HG03108 (cell line): ENCODE data around the gene TMEM60.
"Not testable (repeated sequence)": the region's sequence is repeated elsewhere in the genome, so short reads cannot be mapped to it uniquely, and the experiment has no call there.

Experiments
- ATAC-seq: cut with Tn5 transposase; IDR thresholded peaks from one replicate; pipeline ENCODE4 v1.9.1; 2021; ENCODE audit warnings: moderate library complexity; ENCODE audit not compliant: unreplicated experiment

Gene TMEM60, protein sequence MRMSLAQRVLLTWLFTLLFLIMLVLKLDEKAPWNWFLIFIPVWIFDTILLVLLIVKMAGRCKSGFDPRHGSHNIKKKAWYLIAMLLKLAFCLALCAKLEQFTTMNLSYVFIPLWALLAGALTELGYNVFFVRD

DNA sequence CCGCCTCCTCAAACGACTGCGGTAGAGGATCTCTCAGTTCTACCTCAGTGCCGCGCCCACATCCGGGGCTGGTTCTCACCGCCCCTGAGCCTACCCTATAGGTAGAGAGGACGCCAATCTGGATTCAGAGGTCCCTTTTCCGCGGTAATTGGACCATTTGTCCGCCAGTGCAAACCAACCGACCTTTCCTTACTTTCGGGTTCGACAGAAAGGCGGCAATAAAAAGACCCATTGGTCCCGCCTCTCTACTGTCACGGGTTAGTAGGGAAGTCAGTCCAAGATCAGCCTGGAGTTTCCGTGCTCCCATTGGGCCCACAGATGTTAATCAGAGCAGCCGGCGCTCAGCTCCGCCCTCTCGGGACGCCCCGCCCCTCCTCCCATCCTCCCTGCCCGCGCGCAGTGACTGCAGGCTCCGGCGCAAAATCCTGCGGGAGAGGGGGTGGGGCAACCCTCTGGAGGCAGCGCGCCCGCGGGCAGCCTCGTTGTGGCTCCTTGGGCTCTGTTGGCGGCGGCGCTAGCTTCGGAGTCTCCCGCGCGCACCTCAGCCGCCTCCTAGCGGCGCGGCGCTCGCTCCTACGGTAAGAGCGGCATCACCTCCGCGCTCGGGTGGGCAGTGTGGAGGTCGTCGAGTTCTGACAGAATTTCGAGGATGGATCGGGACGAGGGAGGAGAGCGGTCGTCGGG is at the start of gene TMEM60, which contains the start of gene PHTF2:
Gene TMEM60 (minus strand): TSS at position 41 of the 684 bp plus-strand sequence. CDS start 4,061 bp downstream, outside the sequence.
Gene PHTF2 (plus strand): TSS at position 380 of the 684 bp plus-strand sequence.
- ATAC-seq: peak; percentile 88

DNA sequence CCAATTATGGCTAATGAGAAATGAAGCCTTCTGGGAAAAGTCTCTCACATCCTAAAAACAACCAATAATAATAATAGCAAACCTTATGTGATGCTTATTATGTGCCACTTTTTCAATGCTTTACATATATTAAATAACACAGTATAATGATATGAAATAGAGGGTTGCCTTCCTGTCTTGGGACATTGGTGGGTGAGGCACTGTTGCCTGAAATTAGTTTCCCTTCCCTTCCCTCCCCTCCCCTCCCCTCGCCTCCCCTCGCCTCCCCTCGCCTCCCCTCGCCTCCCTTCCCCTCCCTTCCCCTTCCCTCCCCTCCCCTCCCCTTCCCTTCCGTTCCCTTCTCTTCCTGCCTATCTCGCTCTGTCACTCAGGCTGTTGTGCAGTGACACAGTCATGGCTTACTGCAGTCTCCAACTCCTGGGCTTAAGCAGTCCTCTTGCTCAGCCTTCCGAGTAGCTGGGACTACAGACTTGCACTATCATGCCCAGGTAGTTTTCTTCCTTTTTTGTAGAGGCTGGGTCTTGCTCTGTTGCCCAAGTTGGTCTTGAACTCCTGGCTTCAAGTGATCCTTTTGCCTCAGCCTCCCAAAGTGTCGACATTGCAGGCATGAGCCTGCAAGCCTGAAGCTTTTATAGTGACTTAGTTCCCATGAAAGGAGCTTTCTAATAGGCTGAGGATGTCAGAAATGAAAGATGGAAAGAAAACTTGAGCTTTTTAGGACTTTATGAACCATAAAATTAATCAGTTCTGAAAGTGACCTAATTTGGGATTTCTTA is 48.3 kb upstream of the TMEM60 start:
- ATAC-seq: no peak

DNA sequence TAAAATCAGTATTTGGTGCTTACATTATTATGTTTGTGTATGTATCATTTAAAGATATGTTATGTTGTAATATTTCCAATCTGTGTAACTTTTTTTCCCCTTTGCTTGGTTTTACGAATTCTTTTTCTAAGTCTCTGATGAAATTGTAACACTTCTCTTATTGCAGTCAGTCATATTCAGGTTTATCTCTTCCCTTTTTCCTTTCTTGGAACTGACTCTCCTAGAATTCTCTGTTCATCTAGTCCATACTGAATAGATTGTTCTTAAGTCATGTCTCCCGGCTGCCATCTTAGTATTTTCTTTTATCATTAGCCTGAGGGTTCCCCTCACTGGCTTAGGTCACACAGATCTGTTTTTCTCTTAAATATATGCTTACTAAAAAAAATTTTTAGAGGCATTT is 45.0 kb upstream of the TMEM60 start:
- ATAC-seq: no peak

DNA sequence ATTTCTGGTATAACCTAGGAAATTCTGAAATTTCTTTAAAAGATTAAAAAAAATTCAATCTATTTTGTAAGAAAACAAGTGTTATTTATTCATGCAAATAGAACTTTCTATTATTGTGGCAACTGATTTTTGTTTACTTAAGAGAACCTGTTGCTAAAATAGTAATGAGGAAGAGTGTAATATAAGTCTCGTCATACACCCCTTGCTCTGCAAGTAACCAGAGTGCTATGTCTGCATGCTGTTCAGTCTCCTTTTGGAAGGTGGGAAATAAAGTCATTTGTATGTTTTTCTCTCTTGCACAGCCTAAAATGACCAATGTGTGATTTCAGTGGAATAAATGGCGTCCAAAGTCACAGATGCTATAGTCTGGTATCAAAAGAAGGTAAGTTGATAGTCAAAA is 41.7 kb upstream of the TMEM60 start:
- no peak for ATAC-seq

DNA sequence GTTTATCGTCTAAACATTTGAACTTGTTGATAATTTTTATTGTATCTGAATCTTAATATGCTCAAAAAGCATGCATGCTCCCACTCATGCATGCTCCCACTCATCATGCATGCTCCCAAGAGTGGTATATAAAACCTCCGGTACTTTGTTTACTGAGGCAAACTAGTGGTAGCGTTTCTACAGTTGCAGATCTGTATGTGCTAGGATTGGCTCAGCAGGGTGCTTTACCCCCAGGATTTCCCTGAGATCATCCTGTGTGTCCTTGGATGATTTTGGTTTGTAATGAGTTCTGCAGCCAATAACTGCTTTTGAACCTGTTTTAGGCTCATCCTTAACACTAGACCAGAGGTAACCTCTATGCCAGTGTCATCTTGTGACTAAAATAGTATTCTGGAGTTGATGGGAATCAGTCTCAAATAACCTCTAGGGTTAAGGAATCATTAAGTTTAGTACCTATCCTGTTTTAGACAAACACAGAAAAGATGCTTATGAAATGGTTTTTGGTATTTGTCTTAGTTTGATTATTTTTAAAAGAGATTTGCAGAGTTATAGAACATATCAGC is 40.8 kb upstream of the TMEM60 start:
- ATAC-seq: no peak

DNA sequence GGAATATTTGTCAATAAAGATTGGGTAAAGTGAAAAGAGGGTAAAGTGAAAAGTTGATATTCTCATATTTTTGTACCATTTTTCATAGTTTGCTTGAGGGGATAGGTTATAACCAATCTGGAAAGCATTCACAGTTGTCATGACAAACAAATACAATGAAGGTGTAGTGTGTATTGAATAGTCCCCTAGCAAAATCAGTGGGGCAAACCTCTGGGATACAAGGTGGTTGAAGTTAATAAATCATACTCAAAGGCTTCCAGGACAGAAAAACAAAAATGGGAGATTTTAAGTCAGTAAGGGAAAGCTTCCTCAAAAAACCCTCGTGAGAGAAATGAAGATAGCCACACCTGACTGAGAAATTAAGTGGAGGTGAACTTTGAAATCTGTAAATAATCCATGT is 39.7 kb upstream of the TMEM60 start:
- ATAC-seq: no peak

DNA sequence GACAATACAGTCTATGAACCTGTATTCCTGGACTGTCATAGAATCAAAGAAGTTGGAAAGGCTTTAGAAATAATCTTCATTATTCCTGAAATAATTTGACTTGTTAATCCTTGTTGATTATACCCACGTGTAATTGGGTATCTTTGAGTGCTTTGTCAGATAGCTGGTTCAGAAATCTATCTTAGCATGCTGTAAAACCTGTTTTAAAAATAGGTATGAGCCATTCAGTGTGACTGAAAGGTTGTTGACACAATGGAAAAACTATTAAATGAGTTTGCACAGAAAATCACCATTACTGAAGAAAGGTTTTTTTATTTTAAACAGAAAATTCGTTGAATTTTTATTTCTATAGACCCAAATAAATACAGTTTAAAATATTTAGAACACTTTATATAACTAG is 39.0 kb upstream of the TMEM60 start:
- ATAC-seq: no peak

DNA sequence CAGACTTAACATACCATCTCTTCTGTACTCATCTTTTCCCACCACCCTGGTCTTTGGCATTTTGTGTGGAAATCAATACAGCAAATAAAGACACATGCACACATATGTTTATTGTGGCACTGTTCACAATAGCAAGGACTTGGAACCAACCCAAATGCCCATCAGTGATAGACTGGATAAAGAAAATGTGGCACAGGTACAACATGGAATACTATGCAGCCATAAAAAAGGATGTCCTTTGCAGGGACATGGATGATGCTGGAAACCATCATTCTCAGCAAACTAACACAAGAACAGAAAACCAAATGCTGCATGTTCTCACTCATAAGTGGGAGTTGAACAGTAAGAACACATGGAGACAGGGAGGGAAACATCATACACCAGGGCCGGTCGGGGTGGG is 38.2 kb upstream of the TMEM60 start:
- ATAC-seq: not testable (repeated sequence)

DNA sequence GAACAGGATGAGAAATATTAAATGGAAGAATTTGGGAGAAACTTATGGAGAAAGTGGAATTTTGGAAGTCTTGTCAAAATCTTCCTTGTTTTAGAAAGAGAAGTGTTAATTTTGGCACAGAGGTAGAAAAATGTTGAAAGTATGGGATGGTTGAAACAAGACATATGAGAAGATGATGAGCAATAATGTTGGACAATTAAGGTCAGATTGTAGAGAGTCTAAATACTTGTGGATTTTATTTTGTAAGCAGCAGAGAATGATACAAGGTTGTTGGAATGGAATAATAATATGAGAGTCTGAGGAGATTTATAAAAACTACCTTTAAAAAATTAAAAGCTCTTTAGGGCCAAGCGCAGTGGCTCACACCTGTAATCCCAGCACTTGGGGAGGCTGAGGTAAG is 34.9 kb upstream of the TMEM60 start:
- no peak for ATAC-seq

DNA sequence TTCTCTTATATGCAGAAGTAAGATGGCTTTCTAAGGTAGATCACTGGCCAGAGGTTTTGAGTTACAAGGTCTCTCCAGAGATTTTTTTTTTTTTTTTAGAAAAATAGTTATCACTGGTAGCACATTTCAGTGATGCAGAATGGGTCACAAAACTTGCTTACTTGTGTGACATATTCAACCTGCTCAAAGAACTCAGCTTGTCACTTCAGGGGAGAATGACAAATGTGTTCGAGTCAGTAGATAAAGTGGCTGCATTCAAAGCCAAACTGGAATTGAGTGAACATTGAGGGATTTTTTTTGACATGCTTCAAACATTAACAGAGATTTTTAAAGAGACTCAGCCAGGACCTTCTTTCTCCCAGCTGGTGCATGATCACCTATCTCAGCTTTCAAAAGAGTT is 33.7 kb upstream of the TMEM60 start:
- ATAC-seq: no peak

DNA sequence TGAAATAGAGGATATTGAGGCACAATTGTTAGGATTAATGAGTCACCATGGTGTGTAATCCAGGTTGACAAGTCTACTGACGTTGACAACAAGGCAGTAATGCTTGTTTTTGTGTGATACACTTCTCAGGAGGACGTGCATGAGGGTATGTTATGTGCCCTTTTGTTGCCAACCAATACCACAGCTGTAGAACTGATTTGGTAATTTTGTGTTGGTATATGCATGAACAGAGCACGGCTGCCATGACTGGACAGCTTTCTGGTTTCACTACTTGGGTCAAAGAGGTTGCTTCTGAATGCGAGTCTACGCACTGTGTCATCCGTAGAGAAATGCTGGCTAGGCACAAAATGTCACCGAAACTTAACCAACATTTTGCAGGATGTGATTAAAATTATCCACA is 33.2 kb upstream of the TMEM60 start:
- ATAC-seq: no peak

DNA sequence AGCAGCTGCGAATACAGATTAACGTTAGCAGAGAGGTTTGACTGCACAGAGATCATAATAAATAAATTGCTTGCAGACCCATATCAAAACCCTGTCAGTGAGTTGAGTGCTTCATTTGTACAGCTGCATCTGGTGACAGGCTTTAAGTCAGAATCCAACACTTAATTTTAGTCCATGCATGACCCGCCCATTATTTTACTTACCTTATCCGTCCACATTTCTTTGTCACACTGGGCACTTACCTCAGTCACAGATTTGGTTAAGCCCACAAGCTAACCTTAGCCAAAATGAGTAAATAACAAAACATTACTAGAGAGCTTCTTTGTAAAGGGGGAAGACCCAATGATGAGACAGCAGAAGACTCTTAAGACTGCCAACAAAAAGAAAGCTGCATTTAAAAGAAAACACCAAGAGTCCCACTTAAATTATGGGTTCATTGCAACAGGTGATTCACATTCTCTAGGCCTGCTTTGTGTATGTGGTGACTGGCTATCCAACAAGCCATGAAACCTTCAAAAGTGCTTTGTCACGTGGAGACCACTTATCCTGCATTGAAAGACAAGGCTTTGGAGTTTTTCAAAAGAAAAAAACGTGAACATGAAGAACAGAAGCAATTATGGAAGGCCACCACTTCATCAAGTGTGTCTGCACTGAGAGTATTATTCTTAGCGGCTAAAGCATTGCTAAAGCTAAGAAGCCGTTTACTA is 32.6 kb upstream of the TMEM60 start:
- no peak for ATAC-seq

DNA sequence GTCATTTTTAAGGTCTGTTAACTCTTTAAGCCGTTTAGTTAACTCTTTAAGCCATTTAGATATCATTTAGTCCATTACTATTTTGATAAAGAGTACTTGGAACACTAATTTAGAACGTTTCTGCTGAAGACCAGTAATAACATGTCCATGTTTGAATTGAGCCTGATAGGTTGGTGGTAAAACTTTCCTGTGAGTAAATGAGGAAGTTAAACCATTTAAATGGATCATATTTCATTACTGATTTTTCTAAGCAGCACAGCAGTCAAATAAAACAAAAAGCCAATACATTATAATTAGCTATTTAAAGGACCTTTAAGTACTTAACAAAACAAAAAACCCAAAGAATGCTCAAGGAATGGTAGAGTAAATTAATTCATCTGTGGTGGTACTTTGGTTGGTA is 29.8 kb upstream of the TMEM60 start:
- ATAC-seq: no peak

DNA sequence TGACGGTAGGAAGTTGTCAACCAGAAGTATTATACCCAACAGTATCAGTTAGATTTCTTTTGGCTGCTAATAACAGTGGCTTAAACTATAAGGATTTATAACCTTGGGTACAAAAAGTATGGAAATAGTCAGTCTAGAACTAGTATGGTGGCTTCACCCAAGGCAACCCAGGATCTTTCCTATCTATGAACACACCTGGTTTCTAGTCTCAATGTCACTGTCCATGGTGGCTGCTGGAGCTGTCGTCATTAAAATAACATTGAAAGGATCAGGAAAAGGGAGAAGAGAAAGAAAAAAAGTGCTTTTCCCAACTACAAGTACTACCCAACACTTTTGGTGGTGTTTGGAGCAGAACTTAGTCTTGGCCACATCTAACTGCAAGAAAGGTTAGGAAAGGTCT is 28.1 kb upstream of the TMEM60 start:
- no peak for ATAC-seq

DNA sequence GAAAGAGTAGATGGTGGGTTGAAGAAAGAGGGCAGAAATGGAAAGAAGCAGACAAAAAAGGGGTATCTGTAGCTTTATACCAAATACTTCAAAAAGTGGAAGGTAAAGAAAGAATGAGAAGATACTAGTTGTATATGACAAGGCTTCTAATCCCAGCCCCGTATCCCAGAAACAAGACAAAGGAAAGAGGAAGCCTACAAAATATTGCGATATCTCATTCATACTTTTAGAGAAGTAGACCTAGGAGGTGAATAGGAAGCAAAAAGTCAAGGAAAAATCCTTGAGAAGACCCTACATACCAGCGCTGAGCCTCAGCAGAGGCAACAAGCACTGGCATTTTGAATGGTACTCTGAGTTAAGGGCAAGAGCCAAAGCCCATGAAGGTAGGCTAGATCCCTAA is 26.9 kb upstream of the TMEM60 start:
- ATAC-seq: no peak

DNA sequence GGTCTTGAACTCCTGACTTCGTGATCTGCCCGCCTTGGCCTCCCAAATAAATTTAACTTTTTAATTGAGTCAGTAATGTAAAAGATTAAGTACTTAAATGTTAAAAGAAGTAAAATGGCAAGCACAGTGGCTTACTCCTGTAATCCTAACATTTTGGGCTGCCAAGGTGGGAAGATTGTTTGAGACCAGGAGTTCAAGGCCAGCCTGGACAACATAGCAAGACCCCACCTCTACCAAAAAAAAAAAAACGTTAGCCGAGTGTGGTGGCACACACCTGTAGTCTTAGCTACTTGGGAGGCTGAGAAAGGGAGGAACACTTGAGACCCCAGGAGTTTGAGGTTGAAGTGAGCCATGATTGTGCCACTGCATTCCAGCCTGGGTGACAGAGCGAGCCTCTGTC is 26.4 kb upstream of the TMEM60 start:
- no peak for ATAC-seq

DNA sequence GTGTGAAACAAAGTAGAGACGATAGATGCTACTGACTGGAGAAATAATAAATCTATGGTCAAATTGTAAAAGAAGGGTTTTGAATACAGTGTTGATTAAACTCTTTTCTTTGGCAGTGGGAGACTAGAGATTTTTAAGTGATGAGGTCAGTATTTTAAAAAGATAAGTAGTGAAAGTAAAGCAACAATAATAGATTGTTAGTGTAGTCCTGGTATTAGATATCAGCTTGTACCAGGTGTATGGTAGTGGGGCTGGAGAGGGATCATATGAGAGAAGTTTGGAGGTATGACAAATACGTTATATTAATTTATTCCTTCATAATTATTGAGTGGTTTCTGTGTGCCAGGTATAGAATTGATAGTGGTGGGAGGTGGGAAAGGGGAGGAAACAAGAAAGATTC is 25.6 kb upstream of the TMEM60 start:
- ATAC-seq: peak; percentile 27

DNA sequence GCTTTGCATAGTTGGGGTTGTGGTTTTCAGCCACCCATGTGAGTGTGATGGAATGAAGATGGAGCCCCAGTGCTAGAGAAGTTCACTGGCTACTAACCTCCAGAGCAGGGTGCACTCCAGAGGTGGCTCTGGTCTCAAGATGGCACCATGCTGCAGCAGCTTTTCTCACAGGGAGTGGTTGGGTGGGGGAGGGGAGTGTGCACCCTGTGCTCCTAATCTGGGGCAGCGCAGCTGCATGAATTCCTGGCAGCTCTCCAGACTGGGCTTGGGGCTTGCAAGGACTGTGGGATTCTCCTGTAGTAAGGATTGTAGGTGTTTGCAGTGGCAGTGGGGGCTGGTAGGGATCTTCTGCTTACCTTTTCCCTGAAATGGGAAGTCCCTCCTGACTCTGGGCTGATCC is 24.0 kb upstream of the TMEM60 start:
- no peak for ATAC-seq

DNA sequence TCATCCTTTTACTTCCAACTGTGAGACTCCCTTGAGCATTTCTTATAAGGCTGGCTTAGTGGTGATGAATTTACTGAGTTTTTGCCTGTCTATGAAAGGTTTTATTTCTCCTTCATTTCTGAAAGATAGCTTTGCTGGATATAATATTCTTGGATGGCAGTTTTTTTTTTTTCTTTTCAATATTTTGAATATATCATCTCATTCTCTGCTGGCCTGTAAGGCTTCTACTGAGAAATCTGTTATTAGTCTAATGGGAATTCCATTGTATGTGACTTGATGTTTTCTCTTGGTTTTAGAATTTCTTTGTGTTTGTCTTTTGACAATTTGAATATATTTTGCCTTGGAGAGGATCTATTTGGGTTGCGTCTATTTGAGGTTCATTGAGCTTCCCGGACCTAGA is 22.7 kb upstream of the TMEM60 start:
- no peak for ATAC-seq

DNA sequence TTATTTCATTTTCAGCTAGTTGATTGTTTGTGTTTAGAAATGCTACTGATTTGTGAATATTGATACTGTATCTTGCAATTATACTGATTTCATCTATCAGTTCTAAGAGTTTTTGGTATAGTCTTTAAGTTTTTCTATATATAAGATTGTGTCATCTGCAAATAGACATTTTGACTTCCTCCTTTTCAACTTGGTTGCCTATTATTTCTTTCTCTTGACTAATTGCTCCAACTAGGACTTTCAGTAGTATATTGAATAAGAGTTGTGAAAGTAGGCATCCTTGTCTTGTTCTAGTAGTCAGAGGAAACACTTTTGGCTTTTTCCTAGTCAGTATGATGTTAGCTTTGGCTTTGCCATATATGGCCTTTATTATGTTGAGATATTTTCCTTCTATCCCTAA is 20.8 kb upstream of the TMEM60 start:
- ATAC-seq: no peak

DNA sequence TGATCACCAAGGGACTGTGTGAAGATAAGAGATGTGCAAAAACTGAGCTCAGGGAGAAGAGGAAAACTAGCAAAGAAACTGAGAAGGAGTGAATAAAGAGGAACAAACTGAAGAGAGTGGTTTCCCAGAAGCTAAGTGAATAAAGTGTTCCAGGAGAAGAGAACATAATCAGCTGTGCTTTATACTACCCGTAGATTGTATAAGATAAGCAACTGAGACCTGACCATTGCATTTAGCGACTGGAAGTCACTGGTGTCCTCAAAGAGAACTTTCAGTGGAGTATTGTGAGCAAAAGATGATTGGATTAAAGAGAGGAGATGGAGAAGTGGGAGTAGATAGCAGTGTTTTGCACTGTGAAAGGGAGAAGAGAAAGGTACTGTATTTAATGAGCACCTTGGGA is 14.9 kb upstream of the TMEM60 start:
- no peak for ATAC-seq
